Stimulated activated naive B cell treated with anti-CD40 and anti-IgM and Interleukin-4, amounts not matched to agents 10 μg/mL and 1 μg/mL and 100 μg/mL, for 72 hours (primary cell): ENCODE results near the gene HTR6.

Experiments
- ATAC-seq, 2 donors: fragments of 150-1000 bp; cut with Tn5 transposase; replicated peaks; 2 replicates each; pipeline ENCODE4 v1.10.0; 2021; ENCODE audit warnings: moderate library complexity in 1 of 2
- DNase-seq: peaks from one replicate; pipeline ENCODE4 v3.0.0; 2021
- H3K27ac Mint-ChIP-seq: one replicate; pipeline ENCODE4 v1.8.0; 2022; ENCODE audit warnings: mild to moderate bottlenecking, mixed read lengths
- H3K27me3 Mint-ChIP-seq, 2 donors: one replicate each; pipeline ENCODE4 v1.8.0; 2022; ENCODE audit warnings: mixed read lengths in 2 of 2
- H3K36me3 Mint-ChIP-seq, 2 donors: one replicate each; pipeline ENCODE4 v1.8.0; 2022; ENCODE audit warnings: mixed read lengths in 2 of 2, mild to moderate bottlenecking in 1 of 2
- H3K4me1 Mint-ChIP-seq, 2 donors: one replicate each; pipeline ENCODE4 v1.8.0; 2022; ENCODE audit warnings: mixed read lengths in 2 of 2, mild to moderate bottlenecking in 1 of 2
- H3K4me3 Mint-ChIP-seq, 2 donors: one replicate each; pipeline ENCODE4 v1.8.0; 2022; ENCODE audit warnings: mild to moderate bottlenecking in 2 of 2, mixed read lengths in 2 of 2, moderate library complexity in 1 of 2
- H3K9me3 Mint-ChIP-seq, 2 donors: one replicate each; pipeline ENCODE4 v1.8.0; 2022; ENCODE audit warnings: mixed read lengths in 2 of 2, mild to moderate bottlenecking in 1 of 2

Gene HTR6

DNA sequence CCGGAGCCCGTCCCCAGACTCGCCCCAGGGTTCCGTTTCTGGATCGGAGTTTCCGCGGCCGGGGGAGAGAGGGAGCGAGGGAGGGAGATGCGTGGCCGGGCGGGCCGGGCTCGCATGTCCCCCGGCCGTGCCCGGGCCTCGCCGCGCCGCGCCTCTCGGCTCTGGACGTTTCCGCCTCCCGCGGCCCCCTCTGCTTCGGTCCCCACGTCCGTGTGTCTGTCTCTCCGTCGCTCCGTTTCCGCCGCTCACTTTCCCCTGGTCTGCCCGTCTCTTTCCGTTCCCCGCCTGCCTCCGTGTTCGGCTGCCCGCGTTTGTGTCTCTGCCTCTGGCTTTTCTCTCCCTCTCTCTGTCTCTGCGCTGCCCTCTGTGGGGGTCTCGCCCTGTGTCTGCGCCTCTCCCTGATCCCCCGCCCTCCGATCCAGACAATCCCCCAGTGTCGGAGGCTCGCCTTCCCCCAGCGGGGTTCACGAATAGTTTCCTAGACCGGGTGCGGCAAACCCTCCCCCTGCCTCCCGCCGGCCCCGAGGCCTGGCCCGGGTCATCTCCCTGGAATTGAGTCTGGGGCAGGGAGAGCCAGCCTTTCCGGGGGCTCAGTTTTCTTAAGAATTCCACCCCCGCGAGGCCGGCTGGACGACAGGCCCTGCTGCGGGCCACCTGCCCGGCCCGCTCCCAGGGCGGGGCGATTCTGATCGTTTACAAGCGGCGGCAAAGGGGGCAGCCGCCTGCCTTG lies 19.8 kb upstream of the HTR6 start:
- peak overlapping the region; percentile 65 for H3K27ac Mint-ChIP-seq
- ATAC-seq (peak; percentile 58 to 63), DNase-seq (no peak)
- peaks cover 0 to 3% of the 10 kb centered on the region in 2 donors for H3K36me3 Mint-ChIP-seq
- peak overlapping the region; percentile 92 to 99 for H3K4me3 Mint-ChIP-seq
- no peaks in the 10 kb centered on the region for H3K9me3 Mint-ChIP-seq
- H3K4me1 Mint-ChIP-seq = peaks cover 8 to 35% of the 10 kb centered on the region in 2 donors
- H3K27me3 Mint-ChIP-seq = peaks cover 56 to 78% of the 10 kb centered on the region in 2 donors

DNA sequence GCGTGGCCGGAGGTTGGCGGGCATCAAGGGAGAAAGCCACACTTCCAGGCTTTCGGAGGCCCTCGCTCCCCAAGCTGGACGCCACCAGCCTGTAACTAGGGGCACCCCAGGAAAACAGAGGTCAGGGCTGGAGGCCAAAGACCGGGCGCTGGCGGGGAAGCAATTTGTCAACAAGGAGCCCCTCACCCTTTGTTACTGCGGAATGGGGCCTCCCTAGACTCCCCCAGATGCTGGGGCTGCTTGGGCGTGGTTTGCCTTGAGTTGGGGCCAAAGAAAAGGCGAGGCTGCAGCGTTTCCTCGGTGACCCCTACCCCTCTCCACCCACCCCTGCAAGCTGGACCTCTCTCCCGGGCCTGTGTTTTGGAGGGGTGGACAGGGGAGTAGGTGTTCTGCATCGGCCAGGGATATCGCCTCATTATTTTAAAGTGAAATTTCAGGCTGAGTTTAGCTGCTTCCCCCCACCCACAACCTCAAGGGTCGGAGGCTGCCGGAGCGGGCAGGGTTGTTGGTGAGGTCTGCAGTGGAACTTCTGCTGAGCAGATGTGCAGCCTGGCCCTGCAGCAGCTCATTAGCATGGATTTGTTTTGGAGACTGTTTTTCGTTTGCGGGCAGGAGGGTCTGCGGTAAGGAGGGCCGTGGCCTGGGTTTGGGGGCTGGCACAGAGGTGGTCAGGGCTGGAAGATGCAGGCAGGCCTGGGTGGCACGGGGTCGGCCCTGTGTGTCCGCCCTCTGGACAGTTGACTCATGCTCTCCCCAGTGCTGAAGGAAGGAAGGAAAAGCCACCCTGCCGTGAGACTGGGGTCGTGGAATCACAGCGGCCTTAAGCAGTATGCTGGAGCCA lies 19.0 kb upstream of the HTR6 start:
- H3K27ac Mint-ChIP-seq = peak overlapping the region; percentile 51
- no peak for DNase-seq
- H3K27me3 Mint-ChIP-seq = peaks cover 59 to 78% of the 10 kb centered on the region in 2 donors
- peaks cover 0 to 3% of the 10 kb centered on the region in 2 donors for H3K36me3 Mint-ChIP-seq
- H3K4me1 Mint-ChIP-seq = peaks cover 8 to 41% of the 10 kb centered on the region in 2 donors
- no peak for ATAC-seq
- H3K4me3 Mint-ChIP-seq = peak overlapping the region in 1 of 2 donors; percentile 99
- no peaks in the 10 kb centered on the region for H3K9me3 Mint-ChIP-seq

DNA sequence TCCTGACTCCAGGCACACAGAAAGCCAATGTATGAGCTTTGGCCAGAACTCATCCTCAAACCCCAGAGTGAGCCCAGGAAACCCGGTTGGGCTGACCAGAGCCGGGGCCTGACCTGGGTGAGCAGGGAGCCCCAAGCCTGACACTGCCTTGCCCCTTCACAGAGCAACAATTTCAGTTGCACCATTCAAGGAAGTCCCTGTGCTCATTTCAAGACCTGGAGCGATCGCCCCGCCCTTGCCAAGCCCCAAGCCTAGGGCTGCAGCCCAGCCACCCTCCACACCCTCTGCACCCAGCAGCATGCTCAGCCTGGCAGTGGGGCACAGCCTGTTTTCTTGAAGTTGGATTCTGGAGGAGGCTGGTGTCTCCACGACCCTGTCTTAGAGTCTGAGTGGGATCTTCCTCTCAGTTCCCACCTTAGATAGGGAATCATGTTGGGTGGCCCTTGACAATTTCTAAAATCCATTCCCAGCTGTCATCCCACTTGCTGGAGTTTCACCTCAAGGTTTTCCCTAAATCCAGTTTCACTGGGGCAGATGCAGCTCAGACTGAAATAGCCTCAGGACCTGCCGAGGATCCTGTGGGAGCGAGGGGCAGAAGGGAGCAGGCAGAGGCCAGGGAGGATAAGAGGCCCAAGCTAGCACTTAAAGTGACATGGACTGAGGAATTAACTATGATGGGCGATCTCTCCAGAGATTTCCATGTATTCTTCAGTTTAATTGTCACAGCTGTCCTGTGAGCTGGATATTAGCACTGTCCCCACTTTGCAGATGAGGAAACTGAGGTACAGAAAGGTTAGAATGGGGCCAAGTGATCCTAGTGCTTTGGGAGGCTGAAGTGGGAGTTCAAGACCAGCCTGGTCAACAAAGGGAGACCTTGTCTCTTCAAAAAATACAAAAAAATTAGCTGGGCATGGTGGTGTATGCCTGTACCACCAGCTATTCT lies 18.0 kb upstream of the HTR6 start:
- DNase-seq (no peak), ATAC-seq (no peak)

DNA sequence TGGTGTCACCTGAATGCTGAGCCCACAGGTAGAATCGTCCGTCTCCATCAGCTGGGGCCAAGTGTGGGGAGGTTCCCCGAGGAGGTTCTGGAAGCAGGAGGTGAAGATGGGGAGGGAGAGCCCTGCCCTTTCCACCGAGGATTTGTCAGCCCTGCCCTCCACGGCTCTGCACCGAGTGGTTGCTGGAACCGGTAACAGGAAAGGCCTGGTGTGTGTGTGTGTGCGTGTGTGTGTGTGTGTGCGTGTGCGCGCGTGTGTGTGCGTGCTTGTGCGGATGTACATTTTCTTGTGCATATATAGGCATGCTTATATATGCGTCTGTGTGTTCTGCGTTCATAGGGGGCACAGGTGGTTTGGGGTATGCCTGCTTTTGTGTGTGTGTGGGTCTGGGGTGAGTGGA lies 17.0 kb upstream of the HTR6 start:
- H3K9me3 Mint-ChIP-seq = no peaks in the 10 kb centered on the region
- no peak overlapping the region for H3K27ac Mint-ChIP-seq
- H3K27me3 Mint-ChIP-seq = peaks cover 53 to 76% of the 10 kb centered on the region in 2 donors
- peaks cover 0 to 3% of the 10 kb centered on the region in 2 donors for H3K36me3 Mint-ChIP-seq
- DNase-seq (no peak), ATAC-seq (no peak)
- H3K4me3 Mint-ChIP-seq = no peak overlapping the region
- H3K4me1 Mint-ChIP-seq = peaks cover 10 to 44% of the 10 kb centered on the region in 2 donors

More for the DNA sequence above, 18.0 kb upstream of the HTR6 start:
- Mint-ChIP-seq H3K36me3 (peaks cover 0 to 3% of the 10 kb centered on the region in 2 donors), H3K4me1 (peaks cover 10 to 44% of the 10 kb centered on the region in 2 donors), H3K27me3 (peaks cover 55 to 78% of the 10 kb centered on the region in 2 donors), H3K27ac (no peak overlapping the region), H3K4me3 (no peak overlapping the region), H3K9me3 (no peaks in the 10 kb centered on the region)

DNA sequence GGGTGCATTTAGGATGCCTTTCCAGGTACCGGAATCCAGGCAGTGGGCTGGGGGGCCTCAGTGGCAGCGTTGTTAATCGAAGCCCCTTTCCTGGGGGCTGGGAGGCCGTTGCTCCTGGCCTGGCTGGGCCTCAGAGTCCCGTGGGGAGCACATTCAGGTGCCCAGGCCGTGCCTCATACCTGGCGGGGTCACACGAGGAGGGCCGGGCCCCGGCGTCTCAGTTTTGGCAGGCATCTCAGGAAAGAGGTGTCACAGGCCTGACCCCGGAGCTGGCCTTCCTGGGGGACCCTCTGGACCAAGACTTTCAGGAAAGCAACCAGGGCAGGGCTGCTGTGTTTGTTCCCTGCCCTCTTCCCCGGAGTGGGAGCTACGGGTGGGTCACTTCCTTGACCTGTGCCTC lies 16.4 kb upstream of the HTR6 start:
- Mint-ChIP-seq H3K27ac (no peak overlapping the region), H3K4me3 (no peak overlapping the region), H3K36me3 (peaks cover 0 to 3% of the 10 kb centered on the region in 2 donors), H3K9me3 (no peaks in the 10 kb centered on the region), H3K27me3 (peaks cover 47 to 70% of the 10 kb centered on the region in 2 donors), H3K4me1 (peaks cover 10 to 44% of the 10 kb centered on the region in 2 donors)
- DNase-seq (no peak), ATAC-seq (no peak)

DNA sequence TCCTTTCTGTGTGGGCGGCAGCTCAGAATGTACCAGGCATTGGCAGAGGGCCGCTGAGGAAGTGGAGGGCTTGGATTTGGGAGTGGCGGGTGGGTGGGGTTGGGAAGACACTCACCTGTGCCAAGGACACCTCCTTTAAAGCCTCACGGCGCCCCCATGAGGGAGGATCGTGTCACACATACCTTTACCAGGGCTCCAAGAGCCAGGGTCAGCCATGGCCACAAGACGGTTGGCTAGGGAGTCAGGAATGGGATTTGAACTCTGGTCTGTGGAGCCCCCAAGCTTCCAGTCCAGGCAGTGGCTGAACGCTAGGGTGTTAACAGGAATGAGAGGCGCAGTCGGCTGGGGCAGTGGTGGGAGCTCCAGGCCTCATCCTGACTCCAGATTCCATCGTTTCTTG lies 16.0 kb upstream of the HTR6 start:
- H3K36me3 Mint-ChIP-seq = peaks cover 0 to 3% of the 10 kb centered on the region in 2 donors

DNA sequence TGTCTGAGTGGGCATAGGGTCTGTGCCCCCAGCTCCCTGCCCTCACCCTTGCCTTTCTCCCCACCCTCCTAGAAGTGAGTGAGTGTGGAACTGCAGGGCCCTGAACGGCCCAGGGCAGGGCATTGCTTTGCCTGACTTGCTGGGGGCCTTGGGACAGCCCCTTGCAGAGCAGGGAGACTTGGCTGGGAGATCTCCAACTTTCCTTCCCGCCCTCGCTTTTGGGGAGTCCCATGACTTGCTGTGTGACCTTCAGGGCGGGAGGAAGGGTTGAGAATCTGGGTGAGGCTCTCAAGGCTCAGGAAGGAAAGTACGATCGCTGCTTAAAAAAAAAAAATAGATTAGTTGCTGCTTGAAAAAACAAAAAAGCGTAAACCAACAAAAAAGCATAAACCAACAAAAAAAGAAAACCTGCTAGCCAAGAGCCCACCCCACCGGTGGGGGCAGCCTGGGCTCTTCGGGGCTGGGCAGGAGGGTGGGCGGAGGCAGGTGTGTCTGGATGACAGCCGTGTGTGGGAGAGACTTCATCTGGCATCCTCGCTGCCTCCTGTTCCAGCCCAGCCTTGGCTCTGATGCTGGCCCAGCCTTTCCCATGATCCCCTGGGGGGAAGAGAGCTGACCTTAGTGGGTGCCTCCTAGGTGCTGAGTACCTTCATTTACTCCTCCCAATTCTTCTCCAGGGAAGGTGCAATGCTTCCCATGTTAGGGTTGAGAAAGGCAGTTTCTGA lies 14.1 kb upstream of the HTR6 start:
- Mint-ChIP-seq H3K9me3 (no peaks in the 10 kb centered on the region), H3K27me3 (peaks cover 35 to 54% of the 10 kb centered on the region in 2 donors), H3K27ac (peak overlapping the region; percentile 31), H3K4me1 (peaks cover 7 to 27% of the 10 kb centered on the region in 2 donors), H3K36me3 (no peaks in the 10 kb centered on the region), H3K4me3 (no peak overlapping the region)
- ATAC-seq (no peak), DNase-seq (no peak)

More for the DNA sequence above, 16.0 kb upstream of the HTR6 start:
- H3K9me3 Mint-ChIP-seq = no peaks in the 10 kb centered on the region
- peaks cover 42 to 65% of the 10 kb centered on the region in 2 donors for H3K27me3 Mint-ChIP-seq
- ATAC-seq = no peak
- no peak overlapping the region for H3K4me3 Mint-ChIP-seq
- DNase-seq = no peak
- peaks cover 9 to 40% of the 10 kb centered on the region in 2 donors for H3K4me1 Mint-ChIP-seq
- no peak overlapping the region for H3K27ac Mint-ChIP-seq

DNA sequence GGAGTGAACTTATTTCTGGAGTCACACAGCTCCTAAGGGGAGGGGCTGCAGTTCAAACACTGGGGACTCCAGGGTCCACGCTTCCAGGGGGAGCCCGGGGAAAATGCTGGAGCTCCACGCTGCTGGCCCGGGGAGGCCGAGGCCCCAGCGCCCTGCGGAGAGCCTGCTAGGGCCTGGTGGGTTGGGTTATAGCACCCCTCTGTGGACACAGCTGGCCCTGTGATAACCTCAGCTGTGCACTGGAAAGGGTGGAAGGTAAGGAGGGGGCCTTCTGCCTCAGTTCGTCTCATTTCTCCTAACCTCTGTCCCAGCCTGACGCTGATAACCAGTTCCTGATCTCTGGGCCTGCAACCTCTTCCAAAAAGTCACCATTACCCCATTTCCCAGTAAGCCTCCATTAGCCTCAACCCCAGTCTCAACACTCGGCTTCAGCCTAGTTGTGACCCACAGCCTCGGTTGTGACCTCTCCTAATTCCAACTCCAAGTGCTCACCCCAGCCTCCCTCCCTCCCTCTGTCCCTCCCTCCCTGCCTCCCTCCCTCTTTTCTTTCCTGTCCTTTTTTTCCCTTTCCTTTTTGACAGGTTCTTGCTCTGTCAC lies 13.4 kb upstream of the HTR6 start:
- Mint-ChIP-seq H3K4me1 (peaks cover 4 to 22% of the 10 kb centered on the region in 2 donors), H3K9me3 (no peaks in the 10 kb centered on the region), H3K4me3 (no peak overlapping the region), H3K27ac (no peak overlapping the region), H3K36me3 (no peaks in the 10 kb centered on the region), H3K27me3 (peaks cover 34 to 54% of the 10 kb centered on the region in 2 donors)
- DNase-seq (no peak), ATAC-seq (peak; percentile 80 to 83)

DNA sequence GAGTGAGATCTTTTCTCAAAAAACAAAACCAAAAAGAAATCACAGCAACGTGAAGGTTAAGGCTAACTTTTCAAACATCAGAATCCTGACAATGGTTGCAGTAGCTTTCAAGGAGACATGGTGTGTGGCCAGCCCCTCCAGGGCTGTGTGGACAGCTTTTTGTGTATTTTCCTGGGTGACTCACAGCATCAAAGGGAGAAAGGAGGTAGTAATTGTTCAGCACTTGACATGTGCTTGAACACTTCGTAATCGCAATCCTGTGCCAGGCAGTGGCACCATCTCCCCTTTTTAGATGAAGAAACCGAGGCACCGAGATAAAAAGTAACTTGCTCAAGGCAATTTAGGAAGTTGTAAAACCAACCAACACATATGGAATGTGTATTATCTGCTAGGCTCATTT lies 10.3 kb upstream of the HTR6 start:
- no peak for DNase-seq
- Mint-ChIP-seq H3K4me3 (no peak overlapping the region), H3K27ac (no peak overlapping the region), H3K27me3 (peaks cover 22 to 46% of the 10 kb centered on the region in 2 donors), H3K9me3 (no peaks in the 10 kb centered on the region), H3K36me3 (no peaks in the 10 kb centered on the region), H3K4me1 (peaks cover 6 to 9% of the 10 kb centered on the region in 2 donors)
- no peak for ATAC-seq

DNA sequence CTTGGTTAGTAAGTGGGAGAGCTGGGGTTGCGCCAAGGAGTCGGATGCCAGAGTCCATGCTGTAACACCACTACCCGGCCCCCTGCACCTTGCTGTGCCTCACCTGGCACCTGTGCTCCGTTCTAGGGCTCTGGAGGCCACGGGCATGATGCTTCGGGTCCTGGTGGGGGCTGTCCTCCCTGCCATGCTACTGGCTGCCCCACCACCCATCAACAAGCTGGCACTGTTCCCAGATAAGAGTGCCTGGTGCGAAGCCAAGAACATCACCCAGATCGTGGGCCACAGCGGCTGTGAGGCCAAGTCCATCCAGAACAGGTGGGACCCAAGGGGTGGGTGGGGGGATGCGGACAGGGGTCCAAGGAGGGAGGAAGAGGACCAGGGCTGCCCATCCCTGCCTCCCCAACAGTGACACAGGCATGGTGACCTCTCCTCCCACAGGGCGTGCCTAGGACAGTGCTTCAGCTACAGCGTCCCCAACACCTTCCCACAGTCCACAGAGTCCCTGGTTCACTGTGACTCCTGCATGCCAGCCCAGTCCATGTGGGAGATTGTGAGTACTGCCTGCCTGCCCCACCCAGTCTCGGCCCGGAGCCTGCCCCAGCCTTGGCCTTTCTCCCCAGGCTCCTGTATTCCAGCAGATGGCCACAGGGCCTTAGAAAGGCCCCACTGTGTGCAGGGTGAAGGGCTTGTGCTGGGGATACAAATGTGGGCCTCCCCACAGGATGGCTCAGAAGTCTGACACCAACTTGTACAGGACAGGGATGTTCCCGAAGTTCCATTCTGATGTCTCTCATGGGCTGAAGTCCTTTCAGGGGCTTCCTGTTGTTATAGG lies 9.6 kb upstream of the HTR6 start:
- Mint-ChIP-seq H3K27ac (no peak overlapping the region), H3K4me1 (peaks cover 10 to 14% of the 10 kb centered on the region in 2 donors), H3K9me3 (no peaks in the 10 kb centered on the region), H3K4me3 (no peak overlapping the region), H3K36me3 (no peaks in the 10 kb centered on the region), H3K27me3 (peaks cover 22 to 39% of the 10 kb centered on the region in 2 donors)
- DNase-seq (no peak), ATAC-seq (no peak)

DNA sequence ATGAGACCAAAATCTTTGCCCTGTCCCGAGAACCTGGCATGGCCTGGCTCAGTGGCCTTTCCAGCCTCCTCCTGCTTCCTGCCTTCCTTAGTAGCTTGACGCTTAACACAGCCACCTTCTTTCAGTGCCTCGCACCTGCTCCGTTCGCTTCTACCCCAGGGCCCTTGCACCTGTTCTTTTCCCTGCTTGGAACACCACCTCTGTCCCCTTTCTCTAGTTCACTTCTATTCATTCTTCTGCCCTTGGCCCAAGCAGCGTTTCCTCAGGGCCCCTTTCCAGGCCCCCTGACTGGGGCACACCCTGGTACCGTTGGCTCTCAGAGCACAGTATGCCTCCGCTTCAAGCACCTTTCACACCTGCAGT lies 9.0 kb upstream of the HTR6 start:
- peaks cover 8 to 10% of the 10 kb centered on the region in 2 donors for H3K4me1 Mint-ChIP-seq
- H3K9me3 Mint-ChIP-seq = no peaks in the 10 kb centered on the region
- no peak for DNase-seq
- no peak overlapping the region for H3K27ac Mint-ChIP-seq
- no peak overlapping the region for H3K4me3 Mint-ChIP-seq
- H3K27me3 Mint-ChIP-seq = peaks cover 26 to 34% of the 10 kb centered on the region in 2 donors
- H3K36me3 Mint-ChIP-seq = no peaks in the 10 kb centered on the region
- ATAC-seq = no peak

DNA sequence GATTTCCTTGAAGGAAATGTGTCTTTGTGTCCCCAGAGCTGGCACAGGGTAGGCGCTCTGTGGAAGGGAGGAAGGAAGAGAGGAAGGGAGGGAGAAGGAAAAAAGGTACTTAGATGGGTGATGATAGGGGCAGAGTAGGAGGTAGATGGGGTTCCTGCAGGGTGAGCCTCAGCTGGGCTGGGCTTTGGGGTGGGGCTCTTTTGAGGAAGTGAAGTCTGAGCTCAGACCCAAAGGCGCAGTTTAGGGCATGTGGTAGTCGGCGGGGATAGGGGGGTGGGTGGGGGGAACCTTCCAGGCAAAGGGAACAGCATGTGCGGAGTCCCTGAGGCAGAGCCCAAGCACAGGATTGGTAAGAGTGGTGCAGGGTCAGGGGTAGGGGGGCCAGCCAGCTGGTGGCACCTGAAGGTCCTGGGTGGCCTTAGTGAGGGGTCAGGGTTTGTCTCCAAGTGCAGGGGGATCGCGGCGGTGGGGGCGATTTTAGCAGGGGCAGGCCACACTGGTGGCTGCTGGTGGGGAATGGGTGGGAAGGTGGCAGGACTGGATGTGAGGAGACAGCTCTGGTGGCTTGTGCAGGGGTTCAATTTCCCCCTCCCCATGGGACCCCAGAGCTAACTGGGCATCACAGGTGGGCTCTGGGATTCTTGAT lies 8.4 kb upstream of the HTR6 start:
- ATAC-seq (no peak), DNase-seq (no peak)
- Mint-ChIP-seq H3K27ac (no peak overlapping the region), H3K4me1 (peaks cover 6 to 9% of the 10 kb centered on the region in 2 donors), H3K9me3 (no peaks in the 10 kb centered on the region), H3K4me3 (no peak overlapping the region), H3K36me3 (no peaks in the 10 kb centered on the region), H3K27me3 (peaks cover 24 to 28% of the 10 kb centered on the region in 2 donors)
